IMR-90 (cell line): ENCODE results near the gene DYNC1H1. TPM values are rescaled to one million over a fixed set of nuclear protein-coding genes. Genes with fewer than 3 reads are reported as not detected.

Experiments
- ATAC-seq: fragments of 200-7000 bp; cut with Tn5 transposase; 2 replicates; pipeline ENCODE4 v1.9.1; 2020; ENCODE audit warnings: low read depth, mild to moderate bottlenecking, moderate library complexity
- BruUV-seq: library from RNA; stranded (reverse); fragments of 400-500 nt; replicated peaks from 2 replicates; lab custom pipeline; 2021; lab: Mats Ljungman, UMichigan
- CTCF ChIA-PET: fragments of 300-600 bp; formaldehyde crosslinking; extraction: SDS; loops from one replicate; lab custom pipeline; 2021; ENCODE audit warnings: antibody characterized with exemption; lab: Yijun Ruan, JAX
- POLR2A ChIA-PET: fragments of 300-600 bp; sonication (Branson Sonifier 250); formaldehyde crosslinking; loops from one replicate; lab custom pipeline; 2022; ENCODE audit warnings: antibody characterized with exemption; ENCODE audit not compliant: unreplicated experiment; lab: Charles Lee
- DNase-seq: peaks from one replicate; pipeline ENCODE4 v3.0.0; 2013
- H2AFZ ChIP-seq: replicated peaks from 2 replicates; pipeline ENCODE3; 2013; ENCODE audit warnings: low read length, mild to moderate bottlenecking; ENCODE audit not compliant: poor library complexity
- H2AK5ac ChIP-seq: 2 replicates; pipeline ENCODE4 v1.6.1; 2013; ENCODE audit warnings: low read depth, low read length, inconsistent platforms
- H2AK9ac ChIP-seq: replicated peaks from 2 replicates; pipeline ENCODE3; 2013; ENCODE audit warnings: mild to moderate bottlenecking, low read depth, low read length, moderate library complexity; ENCODE audit not compliant: poor library complexity
- H2BK120ac ChIP-seq: 2 replicates; pipeline ENCODE4 v1.6.1; 2013; ENCODE audit warnings: low read depth, low read length, inconsistent platforms
- H2BK15ac ChIP-seq: 3 replicates; pipeline ENCODE4 v1.6.1; 2013; ENCODE audit warnings: low read depth, low read length, inconsistent platforms
- H2BK20ac ChIP-seq: 2 replicates; pipeline ENCODE4 v1.6.1; 2013; ENCODE audit warnings: low read depth, mild to moderate bottlenecking, inconsistent platforms, low read length, moderate library complexity
- H2BK5ac ChIP-seq: 2 replicates; pipeline ENCODE4 v1.6.1; 2013; ENCODE audit warnings: mild to moderate bottlenecking, low read depth, low read length, inconsistent platforms; ENCODE audit not compliant: poor library complexity, severe bottlenecking
- H3K14ac ChIP-seq: replicated peaks from 2 replicates; pipeline ENCODE4 v1.6.1; 2013; ENCODE audit warnings: low read depth, low read length, inconsistent platforms
- H3K18ac ChIP-seq: 2 replicates; pipeline ENCODE4 v1.6.1; 2013; ENCODE audit warnings: low read depth, low read length, control low read depth
- H3K23ac ChIP-seq: 2 replicates; pipeline ENCODE4 v1.6.1; 2013; ENCODE audit warnings: low read depth, low read length, inconsistent platforms
- H3K27ac ChIP-seq: 2 replicates; pipeline ENCODE4 v1.5.1; 2013; ENCODE audit warnings: mild to moderate bottlenecking, control low read depth, low read length; ENCODE audit not compliant: insufficient read depth
- H3K27me3 ChIP-seq: 2 replicates; pipeline ENCODE4 v1.6.1; 2013; ENCODE audit warnings: low read length; ENCODE audit not compliant: control insufficient read depth, insufficient read depth
- H3K36me3 ChIP-seq: 2 replicates; pipeline ENCODE4 v1.6.1; 2013; ENCODE audit warnings: low read length, mixed read lengths; ENCODE audit not compliant: control insufficient read depth, insufficient read depth
- H3K4ac ChIP-seq: 2 replicates; pipeline ENCODE4 v1.6.1; 2013; ENCODE audit warnings: low read depth, low read length, inconsistent platforms
- H3K4me1 ChIP-seq: 2 replicates; pipeline ENCODE4 v1.6.1; 2013; ENCODE audit warnings: low read length, mixed read lengths; ENCODE audit not compliant: control insufficient read depth, insufficient read depth
- H3K4me2 ChIP-seq: 2 replicates; pipeline ENCODE4 v1.6.1; 2013; ENCODE audit warnings: low read depth, mild to moderate bottlenecking, control low read depth, low read length, moderate library complexity
- H3K4me3 ChIP-seq: 2 replicates; pipeline ENCODE4 v1.5.1; 2013; ENCODE audit warnings: low read depth, mild to moderate bottlenecking, control low read depth, low read length, moderate library complexity; ENCODE audit not compliant: insufficient read depth
- H3K56ac ChIP-seq: 2 replicates; pipeline ENCODE4 v1.6.1; 2013; ENCODE audit warnings: low read length, inconsistent platforms; ENCODE audit not compliant: insufficient read depth; ENCODE audit errors: extremely low read depth
- H3K79me1 ChIP-seq, 2 experiments: 2 replicates each; pipeline ENCODE4 v1.6.1; 2013; ENCODE audit warnings: low read length in 2 of 2, inconsistent platforms in 1 of 2, low read depth in 1 of 2
- H3K9ac ChIP-seq: 2 replicates; pipeline ENCODE4 v1.6.1; 2013; ENCODE audit warnings: low read depth, low read length, control low read depth
- H3K9me1 ChIP-seq: 2 replicates; pipeline ENCODE4 v1.6.1; 2013; ENCODE audit warnings: low read length, inconsistent platforms; ENCODE audit not compliant: insufficient read depth
- H3K9me3 ChIP-seq: 2 replicates; pipeline ENCODE4 v1.6.1; 2013; ENCODE audit warnings: low read length; ENCODE audit not compliant: control insufficient read depth, insufficient read depth
- H4K20me1 ChIP-seq: 2 replicates; pipeline ENCODE4 v1.6.1; 2013; ENCODE audit warnings: low read length, inconsistent platforms; ENCODE audit not compliant: insufficient read depth
- H4K5ac ChIP-seq: 2 replicates; pipeline ENCODE4 v1.6.1; 2013; ENCODE audit warnings: mild to moderate bottlenecking, low read depth, low read length, control low read depth
- H4K8ac ChIP-seq, 2 experiments: 2 replicates each; pipeline ENCODE4 v1.6.1; 2013; ENCODE audit warnings: low read depth in 2 of 2, low read length in 2 of 2, control low read depth in 1 of 2, inconsistent platforms in 1 of 2
- H4K91ac ChIP-seq: 2 replicates; pipeline ENCODE4 v1.6.1; 2013; ENCODE audit warnings: low read depth, low read length, inconsistent platforms; ENCODE audit not compliant: insufficient read depth
- BHLHE40 ChIP-seq: fragments of 150-350 bp; IDR thresholded peaks from 2 replicates; pipeline ENCODE4 v1.6.1; 2016; ENCODE audit warnings: mild to moderate bottlenecking, low read depth, low read length
- CEBPB ChIP-seq: IDR thresholded peaks from 2 replicates; pipeline ENCODE4 v1.6.1; 2012; ENCODE audit warnings: low read depth, low read length, improper control_type of control experiment
- CHD1 ChIP-seq: IDR thresholded peaks from 2 replicates; pipeline ENCODE4 v1.6.1; 2012; ENCODE audit warnings: low read depth, low read length, improper control_type of control experiment
- CTCF ChIP-seq: conservative IDR thresholded peaks from 2 replicates; pipeline ENCODE4 v1.5.1; 2012; ENCODE audit warnings: mild to moderate bottlenecking, low read depth, low read length, improper control_type of control experiment
- FOS ChIP-seq: fragments of 150-350 bp; IDR thresholded peaks from 2 replicates; pipeline ENCODE4 v1.6.1; 2016; ENCODE audit warnings: low read depth, low read length
- MAFK ChIP-seq: IDR thresholded peaks from 2 replicates; pipeline ENCODE4 v1.6.1; 2012; ENCODE audit warnings: low read depth, low read length, improper control_type of control experiment
- MAZ ChIP-seq: IDR thresholded peaks from 2 replicates; pipeline ENCODE4 v1.6.1; 2012; ENCODE audit warnings: low read depth, mild to moderate bottlenecking, low read length, improper control_type of control experiment, moderate library complexity, borderline replicate concordance
- MXI1 ChIP-seq: IDR thresholded peaks from 2 replicates; pipeline ENCODE4 v1.6.1; 2012; ENCODE audit warnings: low read depth, mild to moderate bottlenecking, low read length, moderate library complexity, borderline replicate concordance
- NFE2L2 ChIP-seq: fragments of 150-350 bp; IDR thresholded peaks from 2 replicates; pipeline ENCODE4 v1.6.1; 2016; ENCODE audit warnings: low read depth, mild to moderate bottlenecking, low read length
- POLR2A ChIP-seq: IDR thresholded peaks from 2 replicates; pipeline ENCODE4 v1.6.1; 2012; ENCODE audit warnings: mild to moderate bottlenecking, low read depth, low read length
- RAD21 ChIP-seq: IDR thresholded peaks from 2 replicates; pipeline ENCODE4 v1.6.1; 2012; ENCODE audit warnings: low read length, improper control_type of control experiment
- RCOR1 ChIP-seq: IDR thresholded peaks from 2 replicates; pipeline ENCODE4 v1.6.1; 2012; ENCODE audit warnings: mild to moderate bottlenecking, low read length, improper control_type of control experiment; ENCODE audit not compliant: insufficient replicate concordance
- RFX5 ChIP-seq: IDR thresholded peaks from 2 replicates; pipeline ENCODE4 v1.8.0; 2012; ENCODE audit warnings: low read depth, mild to moderate bottlenecking, low read length, moderate library complexity
- SMC3 ChIP-seq: fragments of 150-350 bp; IDR thresholded peaks from 2 replicates; pipeline ENCODE4 v1.6.1; 2016; ENCODE audit warnings: low read depth, mild to moderate bottlenecking, antibody characterized with exemption, low read length, moderate library complexity
- WGBS, 2 experiments: methylation state at CpG; one replicate each; pipeline versions ENCODE4 v1.1.5 to v1.1.7; 2013; ENCODE audit warnings: missing lambda C conversion rate in 2 of 2; ENCODE audit not compliant: insufficient read length in 1 of 2; ENCODE audit errors: extremely low coverage in 2 of 2; 5-methylcytosine and 5-hydroxymethylcytosine counted together
- dilution Hi-C: fragments of 300-500 bp; cut with HindIII; formaldehyde crosslinking; loops from one replicate; pipeline ENCODE4 v1.14.3; 2018; ENCODE audit warnings: low sequenced_read_pairs; ENCODE audit not compliant: unreplicated experiment
- in situ Hi-C: fragments of 300-500 bp; cut with MboI; formaldehyde crosslinking; loops from 3 replicates; pipeline ENCODE4 v1.14.3; 2019; ENCODE audit warnings: low sequenced_read_pairs, inconsistent platforms, mixed read lengths
- intact Hi-C: fragments of 100-400 bp; cut with micrococcal nuclease; formaldehyde crosslinking; loops from 2 replicates; pipeline ENCODE4 v1.10.0; 2022
- polyA plus RNA-seq, 3 experiments: library from polyadenylated mRNA; depleted of rRNA; stranded (reverse); fragments of >200 nt; gene quantifications; 2 replicates each; pipeline ENCODE4 v1.2.3, GENCODE V29; 2012; ENCODE audit warnings: low replicate concordance in 1 of 3
- total RNA-seq: library from RNA; depleted of rRNA; stranded (reverse); fragments of >200 nt; gene quantifications from 2 replicates; pipeline ENCODE4 v1.2.3, GENCODE V29; 2012
- TF ChIP-seq, protein P1 (sequence below): fragments of 150-350 bp; IDR thresholded peaks from 2 replicates; pipeline ENCODE4 v1.6.1; 2017; ENCODE audit warnings: mild to moderate bottlenecking, antibody characterized with exemption, low read length, low read depth
- TF ChIP-seq, protein P2 (sequence below): fragments of 150-350 bp; IDR thresholded peaks from 2 replicates; pipeline ENCODE4 v1.6.1; 2016; ENCODE audit warnings: low read depth, mild to moderate bottlenecking, low read length, moderate library complexity, borderline replicate concordance

The DYNC1H1 gene
- total and polyA plus RNA-seq, 2 of the 4 experiments (the other 2 are of a cell fraction), result 240 to 670 TPM

GRCh38 chr14:101954501-101954900 is 9.9 kb upstream of the DYNC1H1 start:
- Histone ChIP-seq H2BK20ac (no peak overlapping the region), H3K14ac (no peak overlapping the region), H3K4ac (no peak overlapping the region), H3K9me3 (no peaks in the 10 kb centered on the region), H2AK9ac (no peak overlapping the region), H3K9ac (no peak overlapping the region), H3K27ac (no peak overlapping the region), H3K27me3 (no peaks in the 10 kb centered on the region; the same call in 1 of the 2 replicates), H3K36me3 (no peaks in the 10 kb centered on the region), H4K20me1 (no peaks in the 10 kb centered on the region), H2BK5ac (no peak overlapping the region), H3K9me1 (0 out of 2 replicates have a peak, but pooled peaks cover under 1% of the 10 kb centered on the region), H3K79me1 (peaks cover 0 to 7% of the 10 kb centered on the region in 2 experiments; a peak in 3 of 4 replicates), H2BK120ac (no peak overlapping the region), H2BK15ac (no peak overlapping the region), H3K18ac (no peak overlapping the region), H3K56ac (no peak overlapping the region), H4K91ac (no peak overlapping the region), H4K8ac (no peak overlapping the region), H3K4me2 (no peak overlapping the region), H3K4me3 (no peak overlapping the region), H3K4me1 (no peaks in the 10 kb centered on the region), H2AK5ac (no peak overlapping the region), H3K23ac (no peak overlapping the region), H2AFZ (no peak overlapping the region), H4K5ac (no peak overlapping the region)
- BruUV-seq, result no TSS peak
- ATAC-seq (no peak), DNase-seq (no peak)
- ChIA-PET CTCF (no interaction called here), POLR2A (no interaction called here)
- in situ Hi-C loops (loop anchor here (25.0 kb wide), 1 partner anchor 358 kb away; the partner anchor contains the start of genes MOK and ZNF839), intact Hi-C loops (no loop called here), dilution Hi-C loops (no loop called here)
- TF ChIP-seq CHD1 (no peak), CTCF (no peak), RAD21 (no peak), RFX5 (no peak), MAZ (no peak), MXI1 (no peak), FOS (no peak), RCOR1 (no peak), NFE2L2 (no peak), POLR2A (no peak), MAFK (no peak), CEBPB (no peak), SMC3 (no peak), BHLHE40 (no peak)
- TF ChIP-seq, protein P1, sequence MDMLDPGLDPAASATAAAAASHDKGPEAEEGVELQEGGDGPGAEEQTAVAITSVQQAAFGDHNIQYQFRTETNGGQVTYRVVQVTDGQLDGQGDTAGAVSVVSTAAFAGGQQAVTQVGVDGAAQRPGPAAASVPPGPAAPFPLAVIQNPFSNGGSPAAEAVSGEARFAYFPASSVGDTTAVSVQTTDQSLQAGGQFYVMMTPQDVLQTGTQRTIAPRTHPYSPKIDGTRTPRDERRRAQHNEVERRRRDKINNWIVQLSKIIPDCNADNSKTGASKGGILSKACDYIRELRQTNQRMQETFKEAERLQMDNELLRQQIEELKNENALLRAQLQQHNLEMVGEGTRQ, result no peak
- TF ChIP-seq, protein P2, sequence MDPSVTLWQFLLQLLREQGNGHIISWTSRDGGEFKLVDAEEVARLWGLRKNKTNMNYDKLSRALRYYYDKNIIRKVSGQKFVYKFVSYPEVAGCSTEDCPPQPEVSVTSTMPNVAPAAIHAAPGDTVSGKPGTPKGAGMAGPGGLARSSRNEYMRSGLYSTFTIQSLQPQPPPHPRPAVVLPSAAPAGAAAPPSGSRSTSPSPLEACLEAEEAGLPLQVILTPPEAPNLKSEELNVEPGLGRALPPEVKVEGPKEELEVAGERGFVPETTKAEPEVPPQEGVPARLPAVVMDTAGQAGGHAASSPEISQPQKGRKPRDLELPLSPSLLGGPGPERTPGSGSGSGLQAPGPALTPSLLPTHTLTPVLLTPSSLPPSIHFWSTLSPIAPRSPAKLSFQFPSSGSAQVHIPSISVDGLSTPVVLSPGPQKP, result no peak
- WGBS, 2 experiments, result 91% methylated on average over 5 of the region's 6 CpGs; no CpG with 5 or more reads in 1 of the 2 experiments
